Astrocyte (in vitro differentiated cells and primary cell): ENCODE results near the gene TMEM132E. TPM values are rescaled to one million over a fixed set of nuclear protein-coding genes. Genes with fewer than 3 reads are reported as not detected.

ENCODE experiments used
- DNase-seq: peaks from one replicate; pipeline ENCODE4 v3.0.0-alpha.2; 2010; ENCODE audit warnings: low read depth
- FAIRE-seq: peaks from 2 replicates; lab custom pipeline; 2011; peaks lifted over from hg19 to GRCh38; lab: Jason Lieb, UNC
- H2AFZ ChIP-seq: 2 replicates; pipeline ENCODE4 v1.6.0; 2012; ENCODE audit warnings: low read depth, low read length, inconsistent platforms
- H3K27ac ChIP-seq: 2 replicates; pipeline ENCODE4 v1.5.1; 2011; ENCODE audit warnings: low read depth, low read length, inconsistent platforms
- H3K27me3 ChIP-seq: 2 replicates; pipeline ENCODE4 v1.6.0; 2011; ENCODE audit warnings: low read length, inconsistent platforms; ENCODE audit not compliant: insufficient read depth
- H3K36me3 ChIP-seq: 2 replicates; pipeline ENCODE4 v1.5.1; 2011; ENCODE audit warnings: low read length, inconsistent platforms; ENCODE audit not compliant: insufficient read depth
- H3K4me1 ChIP-seq: 2 replicates; pipeline ENCODE4 v1.5.1; 2011; ENCODE audit warnings: low read length, inconsistent platforms; ENCODE audit not compliant: insufficient read depth
- H3K4me2 ChIP-seq: 2 replicates; pipeline ENCODE4 v1.6.0; 2012; ENCODE audit warnings: low read length, inconsistent platforms
- H3K4me3 ChIP-seq: 2 replicates; pipeline ENCODE4 v1.5.1; 2011; ENCODE audit warnings: low read depth, mild to moderate bottlenecking, low read length, inconsistent platforms; ENCODE audit not compliant: insufficient read depth
- H3K79me2 ChIP-seq: 2 replicates; pipeline ENCODE4 v1.6.0; 2012; ENCODE audit warnings: mild to moderate bottlenecking, low read length, inconsistent platforms; ENCODE audit not compliant: insufficient read depth
- H3K9ac ChIP-seq: 2 replicates; pipeline ENCODE4 v1.6.0; 2012; ENCODE audit warnings: mild to moderate bottlenecking, low read length, inconsistent platforms
- H3K9me3 ChIP-seq: 2 replicates; pipeline ENCODE4 v1.5.1; 2012; ENCODE audit warnings: low read depth, mild to moderate bottlenecking, low read length, inconsistent platforms; ENCODE audit not compliant: insufficient read depth
- H4K20me1 ChIP-seq: 2 replicates; pipeline ENCODE4 v1.6.0; 2012; ENCODE audit warnings: low read length, inconsistent platforms; ENCODE audit not compliant: insufficient read depth
- H3K27ac Mint-ChIP-seq: one replicate; pipeline ENCODE4 v1.8.0; 2021; ENCODE audit warnings: mild to moderate bottlenecking, mixed read lengths; ENCODE audit not compliant: unreplicated experiment
- H3K27me3 Mint-ChIP-seq: one replicate; pipeline ENCODE4 v1.8.0; 2021; ENCODE audit warnings: low read depth, mixed read lengths; ENCODE audit not compliant: unreplicated experiment
- H3K36me3 Mint-ChIP-seq: one replicate; pipeline ENCODE4 v1.8.0; 2021; ENCODE audit warnings: low read depth, mixed read lengths; ENCODE audit not compliant: unreplicated experiment
- H3K4me1 Mint-ChIP-seq: one replicate; pipeline ENCODE4 v1.8.0; 2021; ENCODE audit warnings: low read depth, mixed read lengths; ENCODE audit not compliant: unreplicated experiment
- H3K4me3 Mint-ChIP-seq: one replicate; pipeline ENCODE4 v1.8.0; 2021; ENCODE audit warnings: mild to moderate bottlenecking, moderate library complexity, mixed read lengths; ENCODE audit not compliant: unreplicated experiment
- H3K9me3 Mint-ChIP-seq: one replicate; pipeline ENCODE4 v1.8.0; 2021; ENCODE audit warnings: mild to moderate bottlenecking, mixed read lengths; ENCODE audit not compliant: unreplicated experiment
- EZH2 ChIP-seq: IDR thresholded peaks from 2 replicates; pipeline ENCODE4 v1.6.1; 2012; ENCODE audit warnings: mild to moderate bottlenecking, low read length, inconsistent platforms; ENCODE audit not compliant: insufficient read depth
- total RNA-seq: library from RNA; stranded (reverse); gene quantifications from 2 replicates; pipeline ENCODE4 v1.2.1, GENCODE V29; 2021
- TF ChIP-seq, protein P1 (sequence below): IDR thresholded peaks from 2 replicates; pipeline ENCODE4 v1.5.1; 2011; ENCODE audit warnings: low read depth, mild to moderate bottlenecking, inconsistent platforms, low read length, moderate library complexity; ENCODE audit not compliant: insufficient read depth

Gene TMEM132E
- total RNA-seq, 1 donor from 2014 or later, result 0.18 TPM

DNA sequence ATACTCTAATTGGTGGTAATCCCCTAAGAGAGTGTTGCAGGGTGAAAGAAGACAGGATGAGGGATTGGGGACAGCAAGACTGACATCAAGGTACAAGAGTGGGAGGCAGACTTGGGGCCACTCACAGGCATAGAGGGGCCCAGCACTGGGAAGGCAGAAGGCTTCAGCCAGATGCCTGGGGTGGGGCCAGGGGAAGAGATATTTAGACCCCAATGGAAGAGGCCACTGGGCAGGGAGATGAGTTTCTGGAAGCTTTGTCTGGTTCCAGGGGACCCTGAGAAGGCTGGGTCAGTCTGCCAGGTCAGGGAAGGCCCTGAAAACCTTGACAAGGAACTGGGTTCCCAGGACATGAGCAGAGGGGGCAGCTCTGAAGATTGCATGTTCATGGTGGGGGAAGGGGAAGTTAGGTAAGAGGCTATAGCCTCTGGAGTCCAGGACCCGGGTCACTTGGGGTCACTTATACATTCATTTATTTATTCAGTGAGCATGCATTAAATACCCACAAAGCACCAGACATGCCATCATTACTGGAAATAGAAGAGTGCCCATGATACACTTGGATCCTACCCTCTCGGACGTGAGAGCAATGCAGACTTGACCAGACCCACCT, 92.9 kb downstream of the TMEM132E start:
- H3K79me2 ChIP-seq, result no peaks in the 10 kb centered on the region
- Mint-ChIP-seq H3K27ac (no peak overlapping the region), H3K9me3 (peaks cover 2% of the 10 kb centered on the region), H3K4me3 (no peak overlapping the region), H3K4me1 (no peaks in the 10 kb centered on the region), H3K27me3 (peaks cover 53% of the 10 kb centered on the region), H3K36me3 (no peaks in the 10 kb centered on the region)
- TF ChIP-seq, protein P1, sequence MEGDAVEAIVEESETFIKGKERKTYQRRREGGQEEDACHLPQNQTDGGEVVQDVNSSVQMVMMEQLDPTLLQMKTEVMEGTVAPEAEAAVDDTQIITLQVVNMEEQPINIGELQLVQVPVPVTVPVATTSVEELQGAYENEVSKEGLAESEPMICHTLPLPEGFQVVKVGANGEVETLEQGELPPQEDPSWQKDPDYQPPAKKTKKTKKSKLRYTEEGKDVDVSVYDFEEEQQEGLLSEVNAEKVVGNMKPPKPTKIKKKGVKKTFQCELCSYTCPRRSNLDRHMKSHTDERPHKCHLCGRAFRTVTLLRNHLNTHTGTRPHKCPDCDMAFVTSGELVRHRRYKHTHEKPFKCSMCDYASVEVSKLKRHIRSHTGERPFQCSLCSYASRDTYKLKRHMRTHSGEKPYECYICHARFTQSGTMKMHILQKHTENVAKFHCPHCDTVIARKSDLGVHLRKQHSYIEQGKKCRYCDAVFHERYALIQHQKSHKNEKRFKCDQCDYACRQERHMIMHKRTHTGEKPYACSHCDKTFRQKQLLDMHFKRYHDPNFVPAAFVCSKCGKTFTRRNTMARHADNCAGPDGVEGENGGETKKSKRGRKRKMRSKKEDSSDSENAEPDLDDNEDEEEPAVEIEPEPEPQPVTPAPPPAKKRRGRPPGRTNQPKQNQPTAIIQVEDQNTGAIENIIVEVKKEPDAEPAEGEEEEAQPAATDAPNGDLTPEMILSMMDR, result no peak
- TF ChIP-seq EZH2, result no peak
- H3K4me1 ChIP-seq, result no peaks in the 10 kb centered on the region
- H3K9me3 ChIP-seq, result no peaks in the 10 kb centered on the region
- no peaks in the 10 kb centered on the region for H3K36me3 ChIP-seq
- H3K27me3 ChIP-seq, result no peaks in the 10 kb centered on the region
- H3K4me3 ChIP-seq, result no peak overlapping the region
- DNase-seq (no peak), FAIRE-seq (no peak)
- H3K9ac ChIP-seq, result no peak overlapping the region
- H3K27ac ChIP-seq, result no peak overlapping the region
- no peaks in the 10 kb centered on the region for H4K20me1 ChIP-seq
- no peak overlapping the region for H3K4me2 ChIP-seq
- no peak overlapping the region for H2AFZ ChIP-seq

DNA sequence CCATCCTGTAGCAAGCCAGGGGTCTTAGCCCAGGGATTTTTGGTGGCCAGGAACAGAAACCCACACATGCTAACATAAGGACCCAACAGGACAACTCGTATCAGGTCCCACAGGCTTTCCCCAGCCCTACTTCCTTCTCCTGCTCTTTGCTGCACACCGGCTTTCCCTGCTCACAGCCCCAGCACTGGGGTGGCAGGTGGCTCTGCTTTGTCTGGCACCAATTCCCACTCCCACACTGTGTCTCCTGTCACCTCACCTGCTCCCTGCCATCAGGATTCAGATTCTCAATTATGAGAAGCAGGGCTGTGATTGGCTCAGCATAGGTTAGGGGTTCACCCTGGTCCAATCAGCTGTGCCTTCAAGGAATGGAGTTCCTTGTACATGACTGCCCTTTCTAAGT, 94.1 kb downstream of the TMEM132E start:
- Histone ChIP-seq H2AFZ (no peak overlapping the region), H3K4me3 (no peak overlapping the region), H3K27me3 (no peaks in the 10 kb centered on the region), H3K9ac (no peak overlapping the region), H3K27ac (no peak overlapping the region), H3K79me2 (no peaks in the 10 kb centered on the region), H3K36me3 (no peaks in the 10 kb centered on the region), H3K9me3 (no peaks in the 10 kb centered on the region), H3K4me2 (no peak overlapping the region), H4K20me1 (no peaks in the 10 kb centered on the region), H3K4me1 (no peaks in the 10 kb centered on the region)
- no peak overlapping the region for H3K4me3 Mint-ChIP-seq
- H3K4me1 Mint-ChIP-seq, result no peaks in the 10 kb centered on the region
- H3K27ac Mint-ChIP-seq, result no peak overlapping the region
- no peaks in the 10 kb centered on the region for H3K36me3 Mint-ChIP-seq
- H3K9me3 Mint-ChIP-seq, result peaks cover 4% of the 10 kb centered on the region
- no peak for DNase-seq
- FAIRE-seq, result no peak
- TF ChIP-seq, protein P1, result no peak
- no peak for TF ChIP-seq EZH2
- peaks cover 47% of the 10 kb centered on the region for H3K27me3 Mint-ChIP-seq

DNA sequence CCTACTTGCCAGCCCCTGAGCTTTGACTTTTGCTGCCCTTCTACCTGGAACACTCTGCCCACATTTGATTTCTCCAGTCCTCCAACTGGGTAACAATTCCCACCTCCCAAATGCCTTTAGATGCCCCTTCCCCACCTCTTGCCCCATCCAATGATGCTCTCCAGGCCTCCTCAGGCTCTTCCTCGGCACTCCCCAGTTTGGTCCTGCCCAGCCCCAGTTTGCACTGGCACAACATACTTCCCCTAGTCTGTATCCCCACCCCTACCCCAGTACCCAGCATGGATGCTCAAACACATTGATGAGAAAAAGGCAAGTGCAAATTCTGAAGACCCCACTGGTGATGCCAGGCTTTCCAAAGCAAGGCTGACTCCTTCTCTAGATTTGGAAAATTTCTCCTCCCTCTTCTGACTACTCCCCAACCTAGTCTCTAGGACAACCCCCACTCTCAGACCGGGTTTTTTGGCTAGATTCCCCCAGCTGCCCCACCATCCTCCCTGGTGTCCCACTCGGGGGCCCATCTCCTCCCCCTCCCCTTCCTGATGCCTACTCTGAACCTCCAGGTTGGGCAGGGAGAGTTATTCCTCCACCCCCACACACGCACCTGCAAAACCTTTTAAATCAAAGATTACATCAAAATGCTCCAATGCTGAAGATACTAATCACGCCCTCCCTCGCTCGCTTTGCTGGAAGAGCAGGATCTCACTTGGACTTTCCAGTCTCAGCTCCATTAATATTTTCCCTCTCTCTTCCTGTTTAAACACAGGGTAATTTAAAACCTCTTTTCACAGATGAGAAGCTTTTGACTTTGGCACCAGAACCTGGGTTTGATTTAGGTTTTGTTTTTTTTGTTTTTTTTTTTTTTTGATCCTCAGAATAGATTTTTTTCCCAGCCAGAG, 94.9 kb downstream of the TMEM132E start:
- no peak for TF ChIP-seq EZH2
- TF ChIP-seq, protein P1, result no peak
- Mint-ChIP-seq H3K9me3 (peaks cover 6% of the 10 kb centered on the region), H3K36me3 (no peaks in the 10 kb centered on the region), H3K4me1 (no peaks in the 10 kb centered on the region), H3K4me3 (no peak overlapping the region), H3K27ac (no peak overlapping the region), H3K27me3 (peaks cover 45% of the 10 kb centered on the region)
- H3K9ac ChIP-seq, result no peak overlapping the region
- no peak overlapping the region for H3K27ac ChIP-seq
- H3K9me3 ChIP-seq, result no peaks in the 10 kb centered on the region
- no peak overlapping the region for H3K4me3 ChIP-seq
- H3K27me3 ChIP-seq, result no peaks in the 10 kb centered on the region
- no peaks in the 10 kb centered on the region for H3K36me3 ChIP-seq
- H2AFZ ChIP-seq, result no peak overlapping the region
- no peaks in the 10 kb centered on the region for H4K20me1 ChIP-seq
- no peak for FAIRE-seq
- no peak for DNase-seq
- no peaks in the 10 kb centered on the region for H3K79me2 ChIP-seq
- no peak overlapping the region for H3K4me2 ChIP-seq
- no peaks in the 10 kb centered on the region for H3K4me1 ChIP-seq
